Vagina (tissue), 2 donors: ENCODE results near the gene IL37.

Experiments
- POLR2A ChIP-seq, 2 donors: fragments of 450-650 bp; IDR thresholded peaks; one replicate each; pipeline ENCODE4 v1.6.1; 2017; ENCODE audit warnings: antibody characterized with exemption in 2 of 2, mild to moderate bottlenecking in 2 of 2, moderate library complexity in 2 of 2
- POLR2AphosphoS5 ChIP-seq, 2 donors: sonication (generic); formaldehyde crosslinking; IDR thresholded peaks; one replicate each; pipeline ENCODE4 v1.9.0; 2017; ENCODE audit warnings: antibody characterized with exemption in 2 of 2, mild to moderate bottlenecking in 2 of 2, low read depth in 1 of 2; ENCODE audit not compliant: insufficient read depth in 1 of 2
- TF ChIP-seq, protein P1 (sequence below), 3 experiments: fragments of 450-650 bp in 2 of 3; fragments of 200-600 bp in 1 of 3; sonication (generic) in 1 of 3; IDR thresholded peaks; one replicate each; pipeline ENCODE4 v1.5.1; 2017 to 2019; ENCODE audit warnings: antibody characterized with exemption in 3 of 3, mild to moderate bottlenecking in 2 of 3, moderate library complexity in 2 of 3

DNA sequence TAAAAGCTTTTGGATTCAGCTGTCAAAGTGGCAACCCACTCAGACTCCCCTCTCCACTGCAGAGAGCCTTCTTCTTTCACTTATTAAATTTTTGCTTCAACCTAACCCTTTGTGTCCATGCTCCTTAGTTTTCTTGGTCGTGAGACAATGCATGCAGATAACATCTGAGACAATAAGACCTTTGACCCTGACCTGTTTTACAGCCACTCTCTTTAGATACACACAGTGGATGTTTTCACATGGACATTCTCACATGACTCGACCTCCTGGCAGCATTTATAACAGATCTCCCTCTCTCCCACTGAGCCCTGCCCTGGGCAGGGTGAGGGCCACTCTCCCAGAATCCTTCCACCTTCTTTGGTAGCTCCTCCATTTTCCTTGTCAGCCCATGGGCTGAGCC, 36.4 kb downstream of the IL37 start:
- TF ChIP-seq POLR2A (IDR thresholded peaks at IDR 0.05) (no peak), POLR2AphosphoS5 (IDR thresholded peaks at IDR 0.05; ENCODE audit: insufficient read depth in 1 of 2, low read depth in 1 of 2) (no peak)
- TF ChIP-seq, protein P1, sequence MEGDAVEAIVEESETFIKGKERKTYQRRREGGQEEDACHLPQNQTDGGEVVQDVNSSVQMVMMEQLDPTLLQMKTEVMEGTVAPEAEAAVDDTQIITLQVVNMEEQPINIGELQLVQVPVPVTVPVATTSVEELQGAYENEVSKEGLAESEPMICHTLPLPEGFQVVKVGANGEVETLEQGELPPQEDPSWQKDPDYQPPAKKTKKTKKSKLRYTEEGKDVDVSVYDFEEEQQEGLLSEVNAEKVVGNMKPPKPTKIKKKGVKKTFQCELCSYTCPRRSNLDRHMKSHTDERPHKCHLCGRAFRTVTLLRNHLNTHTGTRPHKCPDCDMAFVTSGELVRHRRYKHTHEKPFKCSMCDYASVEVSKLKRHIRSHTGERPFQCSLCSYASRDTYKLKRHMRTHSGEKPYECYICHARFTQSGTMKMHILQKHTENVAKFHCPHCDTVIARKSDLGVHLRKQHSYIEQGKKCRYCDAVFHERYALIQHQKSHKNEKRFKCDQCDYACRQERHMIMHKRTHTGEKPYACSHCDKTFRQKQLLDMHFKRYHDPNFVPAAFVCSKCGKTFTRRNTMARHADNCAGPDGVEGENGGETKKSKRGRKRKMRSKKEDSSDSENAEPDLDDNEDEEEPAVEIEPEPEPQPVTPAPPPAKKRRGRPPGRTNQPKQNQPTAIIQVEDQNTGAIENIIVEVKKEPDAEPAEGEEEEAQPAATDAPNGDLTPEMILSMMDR (IDR thresholded peaks at IDR 0.05), result no peak
